HG03039 (cell line): Measurements from ENCODE around the gene ZC3H13.

ENCODE experiments used
- ATAC-seq: cut with Tn5 transposase; IDR thresholded peaks from one replicate; pipeline ENCODE4 v1.9.1; 2021; ENCODE audit warnings: mild to moderate bottlenecking, moderate library complexity; ENCODE audit not compliant: unreplicated experiment

The ZC3H13 gene

GRCh38 chr13:45907503-45907902 is 145.0 kb downstream of the ZC3H13 start:
- ATAC-seq, result no peak
